ENCODE results near the gene ZNF70. TPM values are rescaled to one million over a fixed set of nuclear protein-coding genes. Genes with fewer than 3 reads are reported as not detected.

ZNF70 gene
- total RNA-seq, 1 experiment from 2014 or later: 3.2 TPM

- TF ChIP-seq TCF7L2 (IDR thresholded peaks at IDR 0.05; ENCODE audit: low read depth, low read length) (no peak), REST (IDR thresholded peaks at IDR 0.05; ENCODE audit: insufficient read depth in 1 of 2, low read depth in 2 of 2, low read length in 1 of 2) (no peak), POLR2AphosphoS5 (IDR thresholded peaks at IDR 0.05; ENCODE audit: low read depth, low read length) (no peak), CTCF (IDR thresholded peaks at IDR 0.05) (no peak), SIN3A (IDR thresholded peaks at IDR 0.05; ENCODE audit: borderline replicate concordance, insufficient read depth, low read depth, low read length) (no peak)
- CTCF ChIA-PET: interaction anchor here (0.7 kb wide), 1 partner anchor 22 kb away, joined by 3 read pairs; no protein-coding TSS in a partner anchor
- BruUV-seq (replicated peaks): no TSS peak
- POLR2A ChIA-PET: no interaction called here
- H3K9me3 ChIP-seq (ENCODE audit: control insufficient read depth, insufficient read depth, low read depth, low read length): no peaks in the 10 kb centered on the region
- intact Hi-C loops (cut with micrococcal nuclease; ENCODE audit: unreplicated experiment) (loop anchor here (10.0 kb wide), 1 partner anchor 69 kb away; no protein-coding TSS in a partner anchor), in situ Hi-C loops (cut with HindIII; ENCODE audit: low pct_unique_long_range_greater_than_20kb, low sequenced_read_pairs) (no loop called here)
- H3K27me3 ChIP-seq (ENCODE audit: control insufficient read depth, insufficient read depth, low read length): no peaks in the 10 kb centered on the region
- H3K4me1 ChIP-seq (ENCODE audit: control insufficient read depth, insufficient read depth, low read length): no peaks in the 10 kb centered on the region
- ATAC-seq (peak; percentile 62; the same call in 1 of the 2 replicates), DNase-seq (ENCODE audit: low read depth, low spot score) (no peak)
- H3K36me3 ChIP-seq (ENCODE audit: control insufficient read depth, insufficient read depth, low read length): no peaks in the 10 kb centered on the region
- no peak overlapping the region for H3K4me3 ChIP-seq (ENCODE audit: low read depth in 2 of 2, low read length in 2 of 2)
- H3K27ac ChIP-seq (ENCODE audit: low read length): no peak overlapping the region
These were observed 25.0 kb upstream of the ZNF70 start for GRCh38 chr22:23775779-23776375.

GRCh38 chr22:23774922-23775436, 24.1 kb upstream of the ZNF70 start:
- POLR2A ChIA-PET: interaction anchor here (0.7 to 1.0 kb wide), 2 partner anchors 12 to 18 kb away, joined by 3 to 4 read pairs; partner anchors contain the start of gene SMARCB1
- Histone ChIP-seq H3K27ac (ENCODE audit: low read length) (no peak overlapping the region), H3K4me1 (ENCODE audit: control insufficient read depth, insufficient read depth, low read length) (no peaks in the 10 kb centered on the region), H3K4me3 (ENCODE audit: low read depth in 2 of 2, low read length in 2 of 2) (no peak overlapping the region), H3K9me3 (ENCODE audit: control insufficient read depth, insufficient read depth, low read depth, low read length) (no peaks in the 10 kb centered on the region), H3K27me3 (ENCODE audit: control insufficient read depth, insufficient read depth, low read length) (no peaks in the 10 kb centered on the region), H3K36me3 (ENCODE audit: control insufficient read depth, insufficient read depth, low read length) (no peaks in the 10 kb centered on the region)
- CTCF ChIA-PET: no interaction called here
- no peak for ATAC-seq
- BruUV-seq (replicated peaks): no TSS peak
- in situ Hi-C loops (cut with HindIII; ENCODE audit: low pct_unique_long_range_greater_than_20kb, low sequenced_read_pairs) (no loop called here), intact Hi-C loops (cut with micrococcal nuclease; ENCODE audit: unreplicated experiment) (loop anchor here (10.0 kb wide), 1 partner anchor 70 kb away; no protein-coding TSS in a partner anchor)
- no peak for DNase-seq (ENCODE audit: low read depth, low spot score)
- TF ChIP-seq SIN3A (IDR thresholded peaks at IDR 0.05; ENCODE audit: borderline replicate concordance, insufficient read depth, low read depth, low read length): no peak
- TF ChIP-seq CTCF (IDR thresholded peaks at IDR 0.05): no peak
- TF ChIP-seq TCF7L2 (IDR thresholded peaks at IDR 0.05; ENCODE audit: low read depth, low read length): no peak
- no peak for TF ChIP-seq POLR2AphosphoS5 (IDR thresholded peaks at IDR 0.05; ENCODE audit: low read depth, low read length)
